GM21786 (cell line): ENCODE data around the gene AIFM2.
A peak's percentile ranks its signal among the peaks of the same experiment; 100 is the strongest.
"Not testable (repeated sequence)": the region's sequence is repeated elsewhere in the genome, so short reads cannot be mapped to it uniquely, and the experiment has no call there.

ENCODE experiments used
- ATAC-seq: cut with Tn5 transposase; IDR thresholded peaks from one replicate; pipeline ENCODE4 v1.9.1; 2021; ENCODE audit not compliant: unreplicated experiment

AIFM2 gene

DNA sequence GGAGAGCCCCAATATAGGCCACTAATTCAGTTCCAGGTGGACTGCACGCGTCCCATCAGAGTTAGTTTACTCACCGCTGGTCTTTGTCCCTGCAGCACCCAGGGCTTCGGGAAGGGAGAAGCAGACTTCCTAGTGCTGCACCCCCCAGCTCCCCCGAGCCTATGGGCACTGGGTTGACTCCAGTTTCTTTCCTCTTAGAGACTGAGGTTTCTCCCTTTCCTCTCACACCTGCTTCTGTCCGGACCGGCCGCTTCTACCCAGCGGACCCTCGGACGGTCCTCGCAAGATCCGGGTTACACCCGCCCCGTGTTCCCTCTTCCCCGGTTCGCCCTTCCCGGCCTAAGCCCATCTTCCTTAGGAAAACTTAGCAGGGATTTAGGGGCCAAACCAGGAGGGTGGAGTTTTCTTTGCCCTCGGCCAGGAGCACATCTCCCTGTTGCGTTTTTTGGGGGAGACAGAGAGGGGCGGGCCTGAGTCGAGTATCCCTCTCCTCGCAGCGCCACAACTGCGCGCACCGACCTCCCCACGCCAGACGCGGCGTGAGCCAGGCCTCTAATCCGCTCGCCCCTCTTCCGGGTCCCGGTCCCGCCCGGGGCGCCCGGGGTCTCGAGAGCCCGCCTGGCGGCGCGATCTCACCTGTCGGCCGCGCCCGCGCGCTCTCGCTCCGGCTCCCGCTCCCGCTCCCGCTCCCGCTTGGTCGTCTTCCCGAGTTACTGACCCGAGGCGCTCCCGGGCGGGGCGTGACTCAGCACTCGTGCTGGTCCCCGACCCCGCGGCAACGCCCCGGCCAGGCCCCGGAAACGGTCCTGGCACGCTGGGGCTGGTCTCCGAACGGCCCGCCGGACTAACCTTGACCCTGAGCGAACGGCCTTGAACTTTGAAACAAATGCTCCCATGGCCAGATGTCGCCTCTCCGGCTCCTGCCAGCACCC, at the start of gene AIFM2:
AIFM2 (minus strand) TSS at position 728 of the 932 bp plus-strand sequence. CDS start 8,741 bp downstream, outside the sequence.
- peak; percentile 71 for ATAC-seq

DNA sequence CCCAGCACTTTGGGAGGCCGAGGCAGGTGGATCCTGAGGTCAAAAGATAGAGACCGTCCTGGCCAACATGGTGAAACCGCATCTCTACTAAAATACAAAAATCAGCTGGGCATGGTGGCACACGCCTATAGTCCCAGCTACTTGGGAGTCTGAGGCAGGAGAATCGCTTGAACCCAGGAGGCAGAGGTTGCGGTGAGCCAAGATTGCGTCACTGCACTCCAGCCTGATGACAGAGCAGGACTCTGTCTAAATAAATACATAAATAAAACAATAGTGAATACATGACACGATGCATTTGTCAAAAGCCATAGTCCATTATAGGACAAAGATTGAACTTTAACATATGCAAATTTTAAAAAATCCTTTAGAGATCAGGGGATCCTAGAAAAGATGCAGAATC, 46.6 kb upstream of the AIFM2 start:
- ATAC-seq, result not testable (repeated sequence)

DNA sequence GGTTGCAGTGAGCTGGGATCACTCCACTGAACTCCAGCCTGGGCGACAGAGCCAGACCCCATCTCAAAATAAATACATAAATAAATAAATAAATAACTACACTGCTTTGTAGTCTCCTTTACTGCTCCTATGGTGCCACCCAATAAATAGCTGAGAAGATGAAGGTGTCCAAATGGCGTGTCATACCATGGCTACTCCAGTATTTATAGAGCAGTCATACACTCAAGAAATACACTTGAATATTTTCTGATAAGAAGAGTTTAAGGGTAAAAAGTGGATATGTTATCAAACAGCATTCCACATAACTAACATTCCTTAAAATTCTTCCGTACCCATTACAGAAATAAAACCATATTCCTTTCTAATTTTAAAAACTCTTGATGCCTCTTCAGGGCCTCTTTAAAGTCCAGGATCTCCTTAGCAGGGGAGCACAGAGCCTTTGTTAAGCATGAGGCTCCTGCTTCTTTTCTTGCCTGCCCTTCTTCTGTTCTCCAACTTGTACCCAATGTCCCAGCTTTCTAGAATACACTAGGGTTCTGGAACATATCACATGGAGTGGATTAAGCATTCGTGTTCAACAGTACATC, 45.6 kb upstream of the AIFM2 start:
- no peak for ATAC-seq

DNA sequence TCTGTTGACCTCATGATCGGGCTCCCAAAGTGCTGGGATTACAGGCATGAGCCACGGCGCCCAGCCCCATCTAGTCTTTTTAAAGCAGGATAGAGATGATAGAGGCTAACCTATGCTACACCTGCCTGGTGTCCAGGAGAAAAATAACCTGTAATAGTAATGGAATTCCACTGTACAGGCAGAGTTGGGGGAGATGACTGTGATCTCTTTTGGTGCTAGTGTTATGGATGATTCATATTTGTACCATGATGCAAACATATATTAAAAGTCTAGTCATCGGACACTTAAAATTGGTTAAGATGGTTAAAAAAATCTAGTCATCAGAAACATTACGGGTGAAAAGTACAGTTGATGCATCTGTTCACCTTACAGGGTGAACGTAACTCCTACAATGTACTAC, 43.8 kb upstream of the AIFM2 start:
- no peak for ATAC-seq

DNA sequence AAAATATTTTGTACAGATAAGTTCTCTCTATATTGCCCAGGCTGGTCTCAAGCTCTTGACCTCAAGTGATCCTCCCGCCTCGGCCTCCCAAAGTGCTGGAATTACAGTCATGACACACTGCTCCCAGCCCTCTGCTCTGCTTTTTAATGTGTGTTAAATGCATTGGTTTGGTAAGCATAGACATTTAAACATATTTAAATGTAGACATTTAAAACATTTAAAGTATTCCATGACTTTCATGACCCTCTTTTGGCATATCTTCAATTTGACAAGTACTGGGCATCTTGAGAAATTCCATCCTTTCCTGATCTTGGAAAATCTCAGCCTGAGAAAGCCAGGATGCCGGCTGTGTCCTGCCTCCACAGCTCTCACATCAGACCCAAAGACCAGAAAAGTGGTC, 42.9 kb upstream of the AIFM2 start:
- no peak for ATAC-seq

DNA sequence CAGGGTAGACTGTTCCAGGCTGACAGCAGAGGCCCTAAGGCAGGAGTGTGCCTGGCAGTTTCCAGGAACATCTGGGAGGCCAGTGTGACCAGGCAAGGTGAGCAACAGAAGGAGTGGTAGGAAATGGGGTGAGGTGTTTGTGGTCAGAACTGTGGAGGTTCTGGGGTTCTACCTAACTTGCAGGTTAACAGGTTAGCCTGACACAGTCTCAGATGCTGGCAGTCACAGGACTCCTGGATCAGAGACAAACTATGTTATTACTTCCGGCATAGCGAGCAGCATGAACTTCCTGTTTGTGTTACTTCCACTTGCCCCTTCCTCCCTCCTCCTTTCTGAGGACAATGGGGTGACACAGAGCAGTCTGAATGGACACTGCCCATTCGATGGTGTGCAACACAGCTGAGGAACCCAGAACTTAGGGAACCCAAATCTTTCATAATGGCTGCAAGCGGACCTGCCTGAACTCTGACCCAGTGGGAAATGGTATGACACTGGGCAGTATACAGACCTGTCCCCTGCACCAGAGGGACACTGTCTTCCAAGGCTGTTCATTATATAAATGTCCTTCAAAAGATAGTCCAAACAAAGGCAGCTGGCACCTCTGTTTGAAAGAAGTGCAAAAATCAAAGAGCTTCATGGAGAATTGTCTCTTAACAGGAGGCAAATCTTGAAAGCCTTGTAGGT, 41.6 kb upstream of the AIFM2 start:
- no peak for ATAC-seq

DNA sequence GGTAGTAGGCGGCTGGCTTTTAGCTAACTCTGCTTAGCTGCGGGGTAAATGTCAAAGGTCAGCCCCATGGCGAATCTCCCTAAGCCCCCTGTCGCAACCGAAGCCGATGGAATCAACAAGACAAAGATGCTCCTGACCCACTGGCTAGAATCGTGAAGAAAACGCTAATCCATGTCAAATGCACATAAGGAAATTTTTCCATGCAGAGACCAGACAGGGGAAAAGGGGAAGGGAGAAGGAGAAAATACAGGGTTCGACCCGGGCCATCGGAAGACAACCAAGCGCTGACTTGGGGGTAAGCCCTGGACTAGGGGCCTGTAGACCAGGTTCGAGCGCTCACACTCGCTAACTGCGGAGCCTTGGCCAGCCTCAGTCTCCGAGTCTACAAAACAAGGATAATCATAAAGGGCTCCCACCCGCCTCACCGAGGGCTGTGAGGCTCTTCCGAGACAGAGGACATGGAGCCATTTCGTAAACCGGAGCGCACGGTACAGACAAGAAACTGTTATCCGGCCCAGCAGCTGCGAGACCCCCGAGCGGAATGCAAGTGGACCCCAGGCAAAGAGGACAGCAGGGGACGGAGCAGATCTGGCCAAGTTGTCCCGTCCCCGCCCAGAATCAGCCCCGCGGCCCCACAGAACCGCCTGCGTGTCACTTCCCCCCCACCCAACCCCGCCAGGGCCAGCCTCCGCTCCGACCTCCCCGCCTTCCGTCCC, 37.2 kb upstream of the AIFM2 start:
- no peak for ATAC-seq

DNA sequence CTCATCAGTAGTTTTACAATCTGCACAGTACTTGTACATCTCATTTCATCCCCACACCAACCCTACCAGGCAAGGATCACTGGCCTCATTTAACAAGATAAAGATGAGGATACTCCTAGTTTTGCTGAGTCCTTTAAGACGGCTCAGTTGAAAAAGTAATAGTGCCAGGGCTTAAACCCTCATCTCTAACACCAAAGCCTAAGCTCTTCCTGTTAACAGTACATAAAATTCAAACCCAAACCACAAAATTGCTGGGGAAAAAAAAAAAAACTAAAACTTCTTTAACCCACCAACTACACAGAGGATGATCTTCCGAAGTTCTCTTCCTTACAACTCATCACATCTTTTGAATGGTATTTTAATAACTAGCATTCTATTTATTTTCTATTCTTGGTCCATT, 36.4 kb upstream of the AIFM2 start:
- no peak for ATAC-seq

DNA sequence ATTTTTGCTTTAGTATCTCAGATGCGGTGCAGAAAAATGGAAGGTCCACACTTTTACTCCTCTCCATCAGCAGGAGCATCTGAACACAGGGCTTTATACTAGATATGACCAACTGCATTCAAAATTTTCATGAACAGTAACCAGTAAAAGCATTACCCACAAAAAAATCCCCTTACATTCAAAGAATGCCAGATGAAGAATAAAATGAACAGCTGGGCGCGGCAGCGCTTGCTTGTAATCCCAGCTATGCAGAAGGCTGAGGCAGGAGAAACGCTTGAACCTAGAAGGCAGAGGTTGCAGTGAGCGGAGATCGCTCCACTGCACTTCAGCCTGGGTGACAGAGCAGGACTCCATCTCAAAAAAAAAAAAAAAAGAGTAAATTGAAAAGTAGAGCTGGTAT, 34.6 kb upstream of the AIFM2 start:
- ATAC-seq, result no peak

DNA sequence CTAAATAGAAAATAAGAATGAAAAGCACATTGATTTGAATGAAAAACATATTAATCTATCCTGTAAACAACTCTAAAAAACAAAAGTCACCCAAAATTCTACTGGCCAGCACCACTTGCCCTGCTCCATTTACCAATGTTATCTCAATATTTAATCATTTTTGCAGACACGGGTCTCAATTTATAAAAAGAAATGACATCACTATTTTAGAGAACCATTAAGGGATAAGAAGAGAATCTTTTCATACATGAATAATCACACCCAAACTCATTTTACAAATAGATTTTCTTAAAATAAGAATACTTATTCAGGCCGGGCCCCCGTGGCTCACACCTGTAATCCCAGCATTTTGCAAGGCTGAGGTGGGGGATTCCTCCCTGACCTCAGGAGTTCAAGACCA, 33.8 kb upstream of the AIFM2 start:
- ATAC-seq, result no peak

DNA sequence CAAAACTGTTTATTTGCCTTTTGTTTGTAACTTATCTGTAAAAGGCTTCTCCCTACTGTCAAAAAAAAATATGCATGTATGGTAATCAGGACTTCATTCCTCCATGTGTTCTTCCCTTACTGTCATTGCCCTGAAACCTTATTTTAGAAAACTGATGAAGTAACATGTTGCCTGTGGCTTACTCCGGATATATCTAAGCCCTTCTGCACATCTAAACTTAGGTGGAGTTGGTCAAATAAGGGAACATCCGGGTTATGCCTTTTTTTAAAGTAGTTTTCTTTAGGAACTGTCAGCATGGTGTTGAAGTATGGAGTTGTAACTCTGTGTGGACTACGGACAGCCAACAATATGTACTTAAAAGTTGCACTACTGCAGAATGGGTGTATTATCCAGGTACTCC, 31.5 kb upstream of the AIFM2 start:
- no peak for ATAC-seq

DNA sequence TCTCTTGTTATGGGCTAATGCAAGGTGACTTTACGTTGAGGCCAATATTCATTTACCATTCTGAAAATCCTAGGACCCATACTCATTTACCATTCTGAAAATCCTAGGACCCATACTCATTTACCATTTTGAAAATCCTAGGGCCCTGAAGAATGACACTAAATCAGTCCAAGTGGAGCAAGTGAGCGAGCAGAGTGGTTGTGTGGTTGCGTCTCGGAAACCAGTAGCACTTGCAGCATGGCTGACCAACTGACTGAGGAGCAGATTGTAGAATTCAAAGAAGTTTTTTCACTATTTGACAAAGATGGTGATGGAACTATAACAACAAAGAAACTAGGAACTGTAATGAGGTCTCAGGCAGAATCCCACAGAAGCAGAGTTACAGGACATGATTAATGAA, 30.8 kb upstream of the AIFM2 start:
- no peak for ATAC-seq

DNA sequence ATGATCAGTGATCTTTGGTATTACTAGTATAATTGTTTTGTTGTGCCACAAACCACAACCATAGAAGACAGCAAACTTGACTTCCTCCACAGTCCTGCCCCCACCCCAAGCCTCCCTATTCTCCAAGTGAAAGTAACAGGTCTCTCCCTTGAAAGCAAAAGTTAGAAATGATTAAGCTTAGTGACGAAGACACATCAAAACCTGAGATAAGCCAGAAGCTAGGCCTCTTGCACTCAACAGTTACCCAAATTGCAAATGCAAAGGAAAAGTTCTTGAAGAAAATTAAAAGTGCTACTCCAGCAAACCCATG, 30.2 kb upstream of the AIFM2 start:
- ATAC-seq, result peak; percentile 95

DNA sequence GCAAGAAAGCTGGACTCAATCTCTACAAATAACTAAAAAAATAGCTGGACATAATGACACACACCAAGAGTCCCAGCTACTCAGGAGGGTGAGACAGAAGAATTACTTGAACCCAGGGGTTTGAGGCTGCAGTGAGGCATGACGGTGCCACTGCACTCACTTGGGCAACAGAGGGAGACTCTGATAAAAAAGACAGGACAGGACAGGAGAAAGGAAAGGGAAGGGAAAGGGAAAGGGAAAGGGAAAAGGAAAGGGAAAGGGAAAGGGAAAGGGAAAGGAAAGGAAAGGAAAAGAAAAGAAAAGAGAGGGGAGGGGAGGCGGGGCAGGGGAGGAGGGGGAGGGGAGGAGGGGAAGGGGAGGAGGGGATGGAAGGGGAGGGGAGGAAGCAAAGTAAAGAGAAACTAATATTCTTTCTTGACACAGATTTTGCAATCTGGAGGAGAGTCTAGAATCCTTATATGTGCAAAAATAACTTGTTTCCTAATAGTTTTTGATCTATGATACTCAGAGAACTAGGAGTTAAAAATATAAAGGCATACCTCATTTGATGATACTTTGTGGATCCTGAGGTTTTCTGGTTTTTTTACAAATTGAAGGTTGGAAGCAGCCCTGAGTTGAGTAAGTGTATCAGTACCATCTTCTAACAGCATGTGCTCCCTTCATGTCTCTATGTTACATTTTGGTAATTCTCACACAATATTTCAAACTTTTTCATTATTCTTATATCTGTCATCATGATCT, 29.7 kb upstream of the AIFM2 start:
- no peak for ATAC-seq

DNA sequence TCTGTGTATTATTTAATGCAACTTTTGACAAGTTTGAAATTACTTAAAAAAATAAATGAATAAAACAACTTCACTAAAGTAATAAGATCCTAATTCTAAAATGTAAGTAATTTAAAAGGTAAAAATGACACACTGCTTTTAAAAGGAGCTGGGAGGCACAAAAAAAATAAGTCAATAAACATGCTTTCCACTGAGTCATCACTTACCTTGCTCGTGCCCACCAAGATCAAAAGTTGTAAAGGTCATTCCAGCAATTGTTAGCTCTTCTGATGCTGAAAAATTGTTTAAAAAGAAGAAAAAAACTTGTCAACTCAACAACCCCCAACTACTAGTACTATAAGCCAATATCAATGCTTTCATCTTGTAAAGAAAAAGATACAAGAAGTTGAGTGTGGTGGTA, 28.2 kb upstream of the AIFM2 start:
- no peak for ATAC-seq

DNA sequence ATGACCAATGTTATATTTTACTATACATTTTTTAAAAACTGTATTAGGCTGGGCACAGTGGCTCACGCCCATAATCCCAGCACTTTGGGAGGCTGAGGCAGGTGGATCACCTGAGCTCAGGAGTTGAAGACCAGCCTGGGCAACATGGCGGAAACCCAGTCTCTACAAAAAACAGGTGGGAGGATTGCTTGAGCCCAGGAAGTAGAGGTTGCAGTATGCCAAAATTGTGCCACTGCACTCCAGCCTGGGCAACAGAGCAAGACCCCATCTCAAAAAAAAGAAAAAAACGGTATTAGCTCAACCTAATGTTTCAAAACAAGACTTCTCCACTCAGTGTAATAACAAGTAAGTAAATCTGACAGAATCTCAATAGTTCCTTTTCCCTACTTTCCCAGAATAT, 26.7 kb upstream of the AIFM2 start:
- not testable (repeated sequence) for ATAC-seq

DNA sequence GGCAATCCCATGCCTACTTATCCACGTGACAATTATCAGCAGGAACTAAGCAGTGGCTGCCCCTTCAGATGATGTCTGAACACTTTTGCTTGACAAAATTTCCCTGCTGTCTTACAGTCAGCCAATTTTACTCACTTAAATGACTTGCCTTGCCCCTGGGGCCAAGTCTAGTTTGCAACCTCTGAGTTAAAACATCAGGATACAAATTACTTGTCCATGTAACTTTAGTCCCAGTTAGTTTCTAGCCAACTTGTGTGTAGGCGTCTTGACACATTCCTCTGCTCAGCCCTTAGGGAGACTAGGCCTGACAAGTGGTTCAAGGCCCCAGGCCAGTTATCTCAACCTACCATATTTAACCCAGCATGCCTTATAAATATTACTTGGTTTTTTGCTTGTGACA, 25.5 kb upstream of the AIFM2 start:
- no peak for ATAC-seq

DNA sequence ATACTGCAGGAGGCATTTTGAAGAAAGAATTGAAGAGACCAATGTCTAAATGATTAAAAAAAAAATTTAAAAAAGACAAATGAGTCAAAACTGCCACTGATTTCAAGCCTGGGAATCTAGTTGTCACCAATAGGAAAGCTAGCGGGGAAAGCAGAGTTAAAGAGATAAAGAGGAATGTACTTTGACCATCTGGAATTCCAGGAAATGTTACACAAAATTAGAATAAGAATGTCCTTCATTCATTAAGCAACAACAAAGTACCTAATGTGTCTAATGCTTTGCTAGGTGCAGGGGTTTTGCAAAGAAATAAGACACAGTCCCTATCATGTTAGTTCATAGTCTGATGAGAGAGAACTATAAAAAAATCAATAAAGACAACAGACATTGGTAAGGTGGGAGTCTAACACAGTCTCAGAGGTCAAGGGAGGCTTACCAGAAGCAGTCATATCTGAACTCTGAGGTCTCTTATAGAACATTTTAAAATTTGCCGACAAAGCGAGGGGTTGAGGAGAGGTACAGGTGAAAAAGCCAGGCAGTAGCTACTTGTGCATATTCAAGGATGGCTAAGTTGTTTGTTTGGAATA, 22.7 kb upstream of the AIFM2 start:
- ATAC-seq, result no peak

DNA sequence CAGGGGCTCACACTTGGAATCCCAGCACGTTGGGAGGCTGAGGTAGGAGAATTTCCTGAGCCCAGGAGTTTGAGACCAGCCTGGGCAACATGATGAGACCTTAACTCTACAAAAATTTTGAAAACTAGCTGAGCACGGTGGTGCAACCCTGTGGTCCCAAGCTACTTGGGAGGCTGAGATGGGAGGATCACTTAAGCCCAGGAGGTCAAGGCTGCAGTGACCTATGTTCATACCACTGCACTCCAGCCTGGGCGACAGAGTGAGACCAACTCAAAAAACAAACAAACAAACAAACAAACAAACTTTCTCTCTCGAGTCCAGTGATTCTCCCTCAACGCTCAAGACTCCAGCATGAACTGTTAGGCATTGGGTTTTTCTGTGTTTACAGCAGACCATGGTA, 15.9 kb upstream of the AIFM2 start:
- no peak for ATAC-seq

DNA sequence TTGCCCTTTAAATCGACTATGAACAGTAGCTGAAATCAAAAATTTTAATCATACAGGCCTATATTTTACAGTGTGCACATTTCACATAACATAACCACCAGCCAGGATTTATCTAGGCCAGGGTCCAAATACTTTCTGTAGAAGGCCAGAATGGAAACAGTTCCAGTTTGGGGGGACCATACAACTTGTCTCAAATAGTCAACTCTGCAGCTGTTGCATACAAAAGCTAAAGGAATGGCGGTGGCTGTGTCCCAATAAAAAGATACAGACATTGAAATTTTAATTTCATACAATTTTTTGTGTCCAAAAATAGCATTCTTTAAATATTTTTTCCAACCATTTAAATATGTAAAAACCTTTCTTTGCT, 14.6 kb upstream of the AIFM2 start:
- ATAC-seq, result no peak
